K562 (cell line): ENCODE data around the gene HNRNPD. TPM values are rescaled to one million over a fixed set of nuclear protein-coding genes. Genes with fewer than 3 reads are reported as not detected.

ENCODE experiments used
- ATAC-seq: fragments of 200-7000 bp; cut with Tn5 transposase; 3 replicates; pipeline ENCODE4 v1.9.1; 2020; ENCODE audit warnings: moderate library complexity
- BruUV-seq: library from RNA; stranded (reverse); fragments of 400-500 nt; replicated peaks from 2 replicates; lab custom pipeline; 2021; lab: Mats Ljungman, UMichigan
- CTCF ChIA-PET: fragments of 300-600 bp; formaldehyde crosslinking; extraction: SDS; loops from one replicate; lab custom pipeline; 2021; ENCODE audit warnings: low intra/inter-chr PET ratio; lab: Yijun Ruan, JAX
- POLR2A ChIA-PET: fragments of 300-600, 350-650 bp; sonication (Branson Sonifier 250); formaldehyde crosslinking; extraction: SDS; loops from one replicate; lab custom pipeline; 2021; ENCODE audit warnings: antibody characterized with exemption, inconsistent platforms; lab: Yijun Ruan, JAX
- DNase-seq, 4 experiments: peaks; one replicate each; pipeline versions ENCODE4 v3.0.0 to v3.0.0-alpha.2; 2011 to 2018; ENCODE audit warnings: low spot score in 3 of 4, mixed read lengths in 3 of 4; ENCODE audit errors: extremely low read depth in 1 of 4
- FAIRE-seq: peaks from 2 replicates; lab custom pipeline; 2011; peaks lifted over from hg19 to GRCh38; lab: Jason Lieb, UNC
- H2AFZ ChIP-seq: 2 replicates; pipeline ENCODE4 v1.6.0; 2011; ENCODE audit warnings: low read depth, low read length, control low read depth, inconsistent platforms
- H3K27ac ChIP-seq: fragments of 200-600 bp; 3 replicates; pipeline ENCODE4 v1.8.0; 2011; ENCODE audit warnings: low read depth, mild to moderate bottlenecking, control low read depth, inconsistent platforms, low read length, moderate library complexity, mixed read lengths; ENCODE audit errors: extremely low read depth
- H3K27me3 ChIP-seq, 2 experiments: fragments of 300-600 bp in 1 of 2; 2 replicates in 1 of 2; 3 replicates in 1 of 2; pipeline versions ENCODE4 v1.6.0 to v1.8.0; 2011; ENCODE audit warnings: inconsistent platforms in 2 of 2, low read length in 2 of 2, mild to moderate bottlenecking in 1 of 2, mixed read lengths in 1 of 2, moderate library complexity in 1 of 2; ENCODE audit not compliant: control insufficient read depth in 2 of 2, insufficient read depth in 2 of 2
- H3K36me3 ChIP-seq: fragments of 300-600 bp; 3 replicates; pipeline ENCODE4 v1.8.0; 2011; ENCODE audit warnings: mild to moderate bottlenecking, low read length, inconsistent platforms; ENCODE audit not compliant: control insufficient read depth, insufficient read depth
- H3K4me1 ChIP-seq, 2 experiments: fragments of 200-600 bp in 1 of 2; replicated peaks in 1 of 2; 2 replicates in 1 of 2; 3 replicates in 1 of 2; pipeline versions ENCODE4 v1.5.1 to v1.8.0; 2011; ENCODE audit warnings: inconsistent platforms in 2 of 2, low read length in 2 of 2, mild to moderate bottlenecking in 1 of 2, mixed read lengths in 1 of 2, moderate library complexity in 1 of 2; ENCODE audit not compliant: control insufficient read depth in 2 of 2, insufficient read depth in 2 of 2
- H3K4me2 ChIP-seq: 2 replicates; pipeline ENCODE4 v1.6.1; 2011; ENCODE audit warnings: low read length, control low read depth, inconsistent platforms, mixed read lengths; ENCODE audit not compliant: insufficient read depth
- H3K4me3 ChIP-seq: fragments of 200-600 bp; sonication (generic), shearing (Covaris generic); 2 replicates; pipeline ENCODE4 v1.5.1; 2016; ENCODE audit warnings: control low read depth, inconsistent platforms
- H3K79me2 ChIP-seq: fragments of 200-600 bp; 3 replicates; pipeline ENCODE4 v1.8.0; 2011; ENCODE audit warnings: low read length, inconsistent platforms; ENCODE audit not compliant: control insufficient read depth, insufficient read depth
- H3K9ac ChIP-seq, 2 experiments: 2 replicates each; pipeline versions ENCODE4 v1.6.0 to v1.6.1; 2011; ENCODE audit warnings: low read depth in 2 of 2, low read length in 2 of 2, control low read depth in 1 of 2, inconsistent platforms in 1 of 2, mild to moderate bottlenecking in 1 of 2, mixed read lengths in 1 of 2; ENCODE audit not compliant: insufficient read depth in 1 of 2
- H3K9me1 ChIP-seq: one replicate; pipeline ENCODE4 v1.6.0; 2011; ENCODE audit warnings: inconsistent platforms, mild to moderate bottlenecking, low read length, moderate library complexity; ENCODE audit not compliant: control insufficient read depth, insufficient read depth
- H3K9me3 ChIP-seq: replicated peaks from 2 replicates; pipeline ENCODE4 v1.5.1; 2011; ENCODE audit warnings: low read depth, low read length, inconsistent platforms; ENCODE audit not compliant: control insufficient read depth, insufficient read depth
- H4K20me1 ChIP-seq: replicated peaks from 2 replicates; pipeline ENCODE4 v1.6.1; 2011; ENCODE audit warnings: low read length, inconsistent platforms, mixed read lengths; ENCODE audit not compliant: control insufficient read depth, insufficient read depth
- RBFOX2 ChIP-seq: fragments of 200-400 bp; formaldehyde crosslinking; IDR thresholded peaks from 2 replicates; pipeline ENCODE4 v1.6.1; 2017; ENCODE audit warnings: low read depth, mild to moderate bottlenecking, low read length, moderate library complexity
- WGBS: fragments of 100-300 bp; shearing (Covaris generic); methylation state at CpG from one replicate; pipeline ENCODE4 v1.1.6; 2016; ENCODE audit warnings: low coverage, mixed read lengths; ENCODE audit not compliant: insufficient coverage; ENCODE audit errors: missing lambda C conversion rate; 5-methylcytosine and 5-hydroxymethylcytosine counted together
- in situ Hi-C: fragments of 300-500 bp; cut with MboI; formaldehyde crosslinking; loops from 4 replicates; pipeline ENCODE4 v1.15.0; 2018; ENCODE audit warnings: inconsistent platforms, mixed read lengths
- intact Hi-C: fragments of 100-400 bp; cut with micrococcal nuclease; formaldehyde crosslinking; loops from 2 replicates; pipeline ENCODE4 v1.14.2; 2022
- polyA plus RNA-seq, 8 experiments: library from polyadenylated mRNA; depleted of rRNA in 4 of 8; stranded (reverse) in 5 of 8; unstranded in 3 of 8; fragments of >200 nt; fragmentation: Nextera tagmentation in 2 of 8; fragmentation: Illumina TruSeq in 1 of 8; extraction: Ambion mirVana in 2 of 8; extraction: Trizol in 1 of 8; gene quantifications; 2 replicates each; pipeline versions ENCODE4 v1.2.1 to v1.2.3, GENCODE V29; 2011 to 2014; ENCODE audit warnings: inconsistent platforms in 1 of 8, missing spikeins in 1 of 8
- total RNA-seq, 7 experiments: library from RNA; depleted of rRNA in 6 of 7; stranded (reverse); fragments of >200 nt in 6 of 7; fragmentation: Illumina TruSeq in 2 of 7; extraction: Trizol in 2 of 7; gene quantifications; 2 replicates each; pipeline versions ENCODE4 v1.2.1 to v1.2.3, GENCODE V29; 2011 to 2021; ENCODE audit warnings: low replicate concordance in 1 of 7
- TF ChIP-seq, protein P1 (sequence below): fragments of 250-450 bp; sonication (Bioruptor Pico); IDR thresholded peaks from 2 replicates; pipeline ENCODE4 v1.4.0; 2020; ENCODE audit warnings: mild to moderate bottlenecking

The HNRNPD gene
- total and polyA plus RNA-seq, 9 of the 15 experiments (the other 6 are each of a cell fraction or from before 2014, with no cell fraction given) = 92.4 to 955 (median 160) TPM

DNA sequence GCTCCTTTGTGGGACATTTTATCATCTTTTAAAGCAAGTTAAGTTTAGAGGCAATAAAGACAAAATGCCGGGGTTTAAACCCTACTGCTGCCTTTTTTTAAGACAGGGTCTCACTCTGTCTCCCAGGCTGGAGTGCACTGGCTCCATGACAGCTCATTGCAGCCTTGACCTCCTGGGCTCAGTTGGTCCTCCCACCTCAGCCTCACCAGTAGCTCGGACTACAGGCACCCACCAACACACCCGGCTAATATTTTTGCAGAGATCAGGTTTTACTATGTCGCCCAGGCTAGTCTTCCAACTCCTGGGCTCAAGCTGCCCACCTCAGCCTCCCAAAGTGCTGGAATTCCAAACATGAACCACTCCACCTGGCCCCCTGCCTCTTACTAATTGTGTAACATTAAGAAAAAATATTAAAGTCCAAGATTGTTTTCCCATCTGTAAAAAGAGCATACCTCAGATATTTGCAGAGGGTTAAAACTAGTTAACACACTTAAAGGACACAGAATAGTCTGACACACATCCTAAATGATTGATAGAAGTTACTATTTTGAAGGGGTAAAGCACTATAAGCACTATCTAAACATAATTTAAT, 9.8 kb downstream of the HNRNPD start:
- Histone ChIP-seq H4K20me1 (peaks cover 62% of the 10 kb centered on the region), H3K9me1 (no peaks in the 10 kb centered on the region), H3K27me3 (no peaks in the 10 kb centered on the region), H3K4me1 (peaks cover 10 to 50% of the 10 kb centered on the region in 2 experiments; a peak in 4 of 5 replicates), H3K27ac (peak overlapping the region; percentile 24; the same call in 1 of the 3 replicates), H3K9me3 (no peaks in the 10 kb centered on the region), H3K9ac (peak overlapping the region in 1 of 2 experiments; percentile 77; a peak in 2 of 4 replicates), H3K79me2 (peaks cover 100% of the 10 kb centered on the region), H3K4me2 (0 out of 2 replicates have a peak overlapping the region, but pooled peaks have one; percentile 4), H3K36me3 (peaks cover 90% of the 10 kb centered on the region), H3K4me3 (no peak overlapping the region), H2AFZ (no peak overlapping the region)
- TF ChIP-seq, protein P1, sequence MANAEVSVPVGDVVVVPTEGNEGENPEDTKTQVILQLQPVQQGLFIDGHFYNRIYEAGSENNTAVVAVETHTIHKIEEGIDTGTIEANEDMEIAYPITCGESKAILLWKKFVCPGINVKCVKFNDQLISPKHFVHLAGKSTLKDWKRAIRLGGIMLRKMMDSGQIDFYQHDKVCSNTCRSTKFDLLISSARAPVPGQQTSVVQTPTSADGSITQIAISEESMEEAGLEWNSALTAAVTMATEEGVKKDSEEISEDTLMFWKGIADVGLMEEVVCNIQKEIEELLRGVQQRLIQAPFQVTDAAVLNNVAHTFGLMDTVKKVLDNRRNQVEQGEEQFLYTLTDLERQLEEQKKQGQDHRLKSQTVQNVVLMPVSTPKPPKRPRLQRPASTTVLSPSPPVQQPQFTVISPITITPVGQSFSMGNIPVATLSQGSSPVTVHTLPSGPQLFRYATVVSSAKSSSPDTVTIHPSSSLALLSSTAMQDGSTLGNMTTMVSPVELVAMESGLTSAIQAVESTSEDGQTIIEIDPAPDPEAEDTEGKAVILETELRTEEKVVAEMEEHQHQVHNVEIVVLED (CRISPR knock-in tag) = no peak
- peak; percentile 6; the same call in 1 of the 2 replicates for TF ChIP-seq RBFOX2
- POLR2A ChIA-PET = interaction anchor here (1.5 to 4.7 kb wide), 3 partner anchors 7 to 65 kb away, joined by 3 to 25 read pairs (median 4); no protein-coding TSS in a partner anchor
- DNase-seq (no peak), FAIRE-seq (no peak), ATAC-seq (peak; percentile 17; the same call in 2 of the 3 replicates)
- intact Hi-C loops = no loop called here
- in situ Hi-C loops = no loop called here
- CTCF ChIA-PET = no interaction called here
- 62% methylated on average over 4 of the region's 4 CpGs for WGBS
- no TSS peak for BruUV-seq
